ENCODE data around the gene ARG2. TPM values are rescaled to one million over a fixed set of nuclear protein-coding genes. Genes with fewer than 3 reads are reported as not detected.

The ARG2 gene
- polyA plus RNA-seq, 1 donor (not counting 4 experiments of a cell fraction or from before 2014, with no cell fraction given) = 8.2 TPM

GRCh38 chr14:67690011-67690410 lies 70.3 kb downstream of the ARG2 start:
- dilution Hi-C loops (cut with MboI; ENCODE audit: extremely low pct_ligation_motif_present, low sequenced_read_pairs) = no loop called here
- peaks cover 75% of the 10 kb centered on the region for H3K79me2 ChIP-seq (ENCODE audit: control insufficient read depth, insufficient read depth, low read length)
- H3K27ac ChIP-seq (ENCODE audit: control insufficient read depth, insufficient read depth, low read length) = no peak overlapping the region
- peaks cover 7% of the 10 kb centered on the region for H4K20me1 ChIP-seq (ENCODE audit: control insufficient read depth, extremely low read depth, insufficient read depth, low read length)
- no peak overlapping the region for H3K4me2 ChIP-seq (ENCODE audit: control insufficient read depth, extremely low read depth, insufficient read depth, low read depth, low read length)
- H3K9me1 ChIP-seq (ENCODE audit: control insufficient read depth, extremely low read depth, insufficient read depth, low read length) = no peaks in the 10 kb centered on the region
- no peak overlapping the region for H3K9ac ChIP-seq (ENCODE audit: control insufficient read depth, extremely low read depth, insufficient read depth, low read length)
- no peak for TF ChIP-seq EZH2 (IDR thresholded peaks at IDR 0.05; ENCODE audit: low read length)
- TF ChIP-seq, protein P1, sequence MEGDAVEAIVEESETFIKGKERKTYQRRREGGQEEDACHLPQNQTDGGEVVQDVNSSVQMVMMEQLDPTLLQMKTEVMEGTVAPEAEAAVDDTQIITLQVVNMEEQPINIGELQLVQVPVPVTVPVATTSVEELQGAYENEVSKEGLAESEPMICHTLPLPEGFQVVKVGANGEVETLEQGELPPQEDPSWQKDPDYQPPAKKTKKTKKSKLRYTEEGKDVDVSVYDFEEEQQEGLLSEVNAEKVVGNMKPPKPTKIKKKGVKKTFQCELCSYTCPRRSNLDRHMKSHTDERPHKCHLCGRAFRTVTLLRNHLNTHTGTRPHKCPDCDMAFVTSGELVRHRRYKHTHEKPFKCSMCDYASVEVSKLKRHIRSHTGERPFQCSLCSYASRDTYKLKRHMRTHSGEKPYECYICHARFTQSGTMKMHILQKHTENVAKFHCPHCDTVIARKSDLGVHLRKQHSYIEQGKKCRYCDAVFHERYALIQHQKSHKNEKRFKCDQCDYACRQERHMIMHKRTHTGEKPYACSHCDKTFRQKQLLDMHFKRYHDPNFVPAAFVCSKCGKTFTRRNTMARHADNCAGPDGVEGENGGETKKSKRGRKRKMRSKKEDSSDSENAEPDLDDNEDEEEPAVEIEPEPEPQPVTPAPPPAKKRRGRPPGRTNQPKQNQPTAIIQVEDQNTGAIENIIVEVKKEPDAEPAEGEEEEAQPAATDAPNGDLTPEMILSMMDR (optimal IDR thresholded peaks at IDR 0.05 in 1 of 3, IDR thresholded peaks at IDR 0.05 in 1 of 3, conservative IDR thresholded peaks at IDR 0.05 in 1 of 3; ENCODE audit: extremely low read depth in 1 of 3, insufficient read depth in 2 of 3, low read length in 3 of 3) = no peak
- no peak overlapping the region for H3K4me3 ChIP-seq (ENCODE audit: control insufficient read depth in 2 of 3, extremely low read depth in 1 of 3, insufficient read depth in 2 of 3, low read depth in 1 of 3, low read length in 3 of 3)
- DNase-seq (ENCODE audit: low read depth, low spot score) (no peak), FAIRE-seq (no peak)
- no peaks in the 10 kb centered on the region for H3K9me3 ChIP-seq (ENCODE audit: control insufficient read depth, low read depth, low read length)
- no peaks in the 10 kb centered on the region for H3K27me3 ChIP-seq (ENCODE audit: control insufficient read depth, extremely low read depth, insufficient read depth, low read length)
- no peak overlapping the region for H2AFZ ChIP-seq (ENCODE audit: control insufficient read depth, low read length)
- peaks cover 39 to 50% of the 10 kb centered on the region in 2 experiments for H3K36me3 ChIP-seq (ENCODE audit: control insufficient read depth in 2 of 2, extremely low read depth in 1 of 2, insufficient read depth in 2 of 2, low read length in 2 of 2)
- H3K4me1 ChIP-seq (ENCODE audit: control insufficient read depth, extremely low read depth, insufficient read depth, low read length) = peaks cover 28% of the 10 kb centered on the region

DNA sequence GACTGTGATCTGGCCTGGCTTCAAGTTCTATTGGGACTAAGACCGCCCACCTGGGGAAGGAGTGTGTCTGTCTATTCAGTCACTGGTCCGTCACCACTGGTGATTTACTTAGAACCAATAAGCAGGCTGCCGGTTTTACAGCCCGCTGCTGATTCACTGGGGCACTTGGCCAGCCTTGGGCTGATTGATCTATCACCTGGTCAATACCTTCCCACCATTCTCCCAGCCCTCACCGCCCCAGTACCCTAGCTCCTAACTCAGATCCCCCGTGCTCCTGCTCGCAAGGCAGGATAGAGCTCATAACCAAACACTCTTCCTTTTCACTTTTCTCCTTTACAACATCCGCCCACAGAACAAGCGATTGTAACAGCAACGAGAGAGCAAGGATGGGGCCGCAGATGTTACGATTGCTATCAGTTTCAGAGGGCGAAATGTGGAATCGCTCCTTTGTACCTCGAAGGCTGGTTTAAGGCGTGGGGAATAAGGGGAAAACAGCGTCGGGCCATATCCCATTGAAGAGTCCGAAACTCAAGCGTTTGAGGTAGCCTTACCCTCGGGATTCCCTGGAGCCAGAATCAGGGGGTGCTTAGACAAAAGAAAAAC lies 75.2 kb downstream of the ARG2 start:
- dilution Hi-C loops (cut with MboI; ENCODE audit: extremely low pct_ligation_motif_present, low sequenced_read_pairs) = no loop called here
- Histone ChIP-seq H3K27me3 (ENCODE audit: control insufficient read depth, extremely low read depth, insufficient read depth, low read length) (no peaks in the 10 kb centered on the region), H3K36me3 (ENCODE audit: control insufficient read depth in 2 of 2, extremely low read depth in 1 of 2, insufficient read depth in 2 of 2, low read length in 2 of 2) (peaks cover 19 to 22% of the 10 kb centered on the region in 2 experiments), H2AFZ (ENCODE audit: control insufficient read depth, low read length) (peak overlapping the region; percentile 27), H3K79me2 (ENCODE audit: control insufficient read depth, insufficient read depth, low read length) (peaks cover 50% of the 10 kb centered on the region), H3K9me3 (ENCODE audit: control insufficient read depth, low read depth, low read length) (no peaks in the 10 kb centered on the region), H3K4me3 (ENCODE audit: control insufficient read depth in 2 of 3, extremely low read depth in 1 of 3, insufficient read depth in 2 of 3, low read depth in 1 of 3, low read length in 3 of 3) (peak overlapping the region; percentile 73 to 90 (median 89)), H3K9ac (ENCODE audit: control insufficient read depth, extremely low read depth, insufficient read depth, low read length) (peak overlapping the region; percentile 87), H3K4me2 (ENCODE audit: control insufficient read depth, extremely low read depth, insufficient read depth, low read depth, low read length) (peak overlapping the region; percentile 51), H3K4me1 (ENCODE audit: control insufficient read depth, extremely low read depth, insufficient read depth, low read length) (peaks cover 27% of the 10 kb centered on the region), H4K20me1 (ENCODE audit: control insufficient read depth, extremely low read depth, insufficient read depth, low read length) (peaks cover 2% of the 10 kb centered on the region), H3K27ac (ENCODE audit: control insufficient read depth, insufficient read depth, low read length) (peak overlapping the region; percentile 89), H3K9me1 (ENCODE audit: control insufficient read depth, extremely low read depth, insufficient read depth, low read length) (no peaks in the 10 kb centered on the region)
- DNase-seq (ENCODE audit: low read depth, low spot score) (no peak), FAIRE-seq (peak; percentile 91)
- TF ChIP-seq EZH2 (IDR thresholded peaks at IDR 0.05; ENCODE audit: low read length) = no peak
- TF ChIP-seq, protein P1 (optimal IDR thresholded peaks at IDR 0.05 in 1 of 3, IDR thresholded peaks at IDR 0.05 in 1 of 3, conservative IDR thresholded peaks at IDR 0.05 in 1 of 3; ENCODE audit: extremely low read depth in 1 of 3, insufficient read depth in 2 of 3, low read length in 3 of 3) = no peak

Data from keratinocyte (primary cell).